Measurements from ENCODE around the gene FANCC. TPM values are rescaled to one million over a fixed set of nuclear protein-coding genes. Genes with fewer than 3 reads are reported as not detected.

Gene FANCC
- total and polyA plus RNA-seq, 2 donors (not counting 1 experiment from before 2014, with no cell fraction given): 8.9 to 9.0 TPM

DNA sequence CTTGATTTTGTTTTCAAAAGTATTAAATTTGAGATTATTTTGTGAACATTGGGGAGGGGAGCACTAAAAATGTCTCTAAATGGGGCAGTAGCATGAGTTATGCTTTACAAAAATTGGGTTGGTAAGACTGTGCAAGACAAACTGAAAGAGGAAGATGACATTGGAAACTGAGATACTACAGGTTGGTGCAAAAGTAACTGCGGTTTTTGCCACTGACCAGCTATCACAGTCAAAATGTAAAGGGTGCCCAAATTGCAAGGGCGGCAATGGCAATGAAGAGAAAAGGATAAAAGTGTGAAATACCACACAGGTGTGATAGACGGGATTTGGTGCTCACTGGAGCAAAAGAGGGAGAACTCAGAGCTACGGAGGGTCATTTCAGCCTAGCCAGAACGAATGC lies 124.0 kb downstream of the FANCC start:
- Histone ChIP-seq H3K9me3 (ENCODE audit: control insufficient read depth, insufficient read depth, low read depth, low read length) (no peaks in the 10 kb centered on the region), H3K4me1 (ENCODE audit: control insufficient read depth, extremely low read depth, insufficient read depth, low read length) (peaks cover 12% of the 10 kb centered on the region)
- no peak for TF ChIP-seq EZH2 (IDR thresholded peaks at IDR 0.05; ENCODE audit: low read length, missing control alignments)
- TF ChIP-seq, protein P1, sequence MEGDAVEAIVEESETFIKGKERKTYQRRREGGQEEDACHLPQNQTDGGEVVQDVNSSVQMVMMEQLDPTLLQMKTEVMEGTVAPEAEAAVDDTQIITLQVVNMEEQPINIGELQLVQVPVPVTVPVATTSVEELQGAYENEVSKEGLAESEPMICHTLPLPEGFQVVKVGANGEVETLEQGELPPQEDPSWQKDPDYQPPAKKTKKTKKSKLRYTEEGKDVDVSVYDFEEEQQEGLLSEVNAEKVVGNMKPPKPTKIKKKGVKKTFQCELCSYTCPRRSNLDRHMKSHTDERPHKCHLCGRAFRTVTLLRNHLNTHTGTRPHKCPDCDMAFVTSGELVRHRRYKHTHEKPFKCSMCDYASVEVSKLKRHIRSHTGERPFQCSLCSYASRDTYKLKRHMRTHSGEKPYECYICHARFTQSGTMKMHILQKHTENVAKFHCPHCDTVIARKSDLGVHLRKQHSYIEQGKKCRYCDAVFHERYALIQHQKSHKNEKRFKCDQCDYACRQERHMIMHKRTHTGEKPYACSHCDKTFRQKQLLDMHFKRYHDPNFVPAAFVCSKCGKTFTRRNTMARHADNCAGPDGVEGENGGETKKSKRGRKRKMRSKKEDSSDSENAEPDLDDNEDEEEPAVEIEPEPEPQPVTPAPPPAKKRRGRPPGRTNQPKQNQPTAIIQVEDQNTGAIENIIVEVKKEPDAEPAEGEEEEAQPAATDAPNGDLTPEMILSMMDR (conservative IDR thresholded peaks at IDR 0.05 in 1 of 2, IDR thresholded peaks at IDR 0.05 in 1 of 2; ENCODE audit: low read depth in 1 of 2, low read length in 2 of 2): no peak

DNA sequence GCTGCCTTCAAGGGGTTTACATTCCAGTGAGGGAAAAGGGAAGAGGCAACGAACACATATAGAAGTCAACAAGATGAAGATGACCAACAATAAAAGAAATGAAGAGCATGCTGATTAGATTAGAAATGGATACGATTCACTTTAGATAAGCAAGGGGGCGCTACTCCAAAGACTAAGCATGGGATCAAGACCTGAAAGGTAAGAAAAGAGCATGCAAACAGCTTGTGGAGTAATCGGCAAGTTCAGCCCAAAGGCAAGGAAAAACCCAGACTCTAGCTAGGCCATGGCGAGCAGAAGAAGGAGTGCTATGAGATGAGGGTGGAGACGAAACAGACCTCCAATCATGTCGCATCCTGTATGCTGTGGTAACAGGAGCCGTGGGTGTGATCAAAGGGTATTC lies 124.4 kb downstream of the FANCC start:
- Histone ChIP-seq H3K27ac (ENCODE audit: insufficient read depth, low read length) (no peak overlapping the region), H3K4me1 (ENCODE audit: control insufficient read depth, extremely low read depth, insufficient read depth, low read length) (peaks cover 12% of the 10 kb centered on the region), H3K79me2 (ENCODE audit: control insufficient read depth, insufficient read depth, low read length) (no peaks in the 10 kb centered on the region), H3K36me3 (ENCODE audit: control insufficient read depth, insufficient read depth, low read length) (no peaks in the 10 kb centered on the region), H3K4me3 (replicated peaks in 1 of 4; ENCODE audit: control extremely low read depth in 1 of 4, insufficient read depth in 1 of 4, low read depth in 3 of 4, low read length in 4 of 4) (no peak overlapping the region), H3K9me3 (ENCODE audit: control insufficient read depth, insufficient read depth, low read depth, low read length) (no peaks in the 10 kb centered on the region), H3K27me3 (ENCODE audit: control insufficient read depth, insufficient read depth, low read length) (no peaks in the 10 kb centered on the region), H2AFZ (ENCODE audit: low read length) (no peak overlapping the region), H3K4me2 (ENCODE audit: extremely low read depth, insufficient read depth, low read length) (no peak overlapping the region), H4K20me1 (ENCODE audit: control insufficient read depth, extremely low read depth, insufficient read depth, low read length) (no peaks in the 10 kb centered on the region), H3K9ac (ENCODE audit: insufficient read depth, low read length) (no peak overlapping the region)
- DNase-seq (ENCODE audit: low read depth in 2 of 2): no peak
- TF ChIP-seq, protein P1 (conservative IDR thresholded peaks at IDR 0.05 in 1 of 2, IDR thresholded peaks at IDR 0.05 in 1 of 2; ENCODE audit: low read depth in 1 of 2, low read length in 2 of 2): no peak
- TF ChIP-seq EZH2 (IDR thresholded peaks at IDR 0.05; ENCODE audit: low read length, missing control alignments): no peak

More for the DNA sequence above, 124.0 kb downstream of the FANCC start:
- Histone ChIP-seq H3K4me3 (replicated peaks in 1 of 4; ENCODE audit: control extremely low read depth in 1 of 4, insufficient read depth in 1 of 4, low read depth in 3 of 4, low read length in 4 of 4) (no peak overlapping the region), H3K36me3 (ENCODE audit: control insufficient read depth, insufficient read depth, low read length) (no peaks in the 10 kb centered on the region), H2AFZ (ENCODE audit: low read length) (no peak overlapping the region), H4K20me1 (ENCODE audit: control insufficient read depth, extremely low read depth, insufficient read depth, low read length) (no peaks in the 10 kb centered on the region), H3K27ac (ENCODE audit: insufficient read depth, low read length) (no peak overlapping the region), H3K9ac (ENCODE audit: insufficient read depth, low read length) (no peak overlapping the region), H3K27me3 (ENCODE audit: control insufficient read depth, insufficient read depth, low read length) (no peaks in the 10 kb centered on the region), H3K79me2 (ENCODE audit: control insufficient read depth, insufficient read depth, low read length) (no peaks in the 10 kb centered on the region), H3K4me2 (ENCODE audit: extremely low read depth, insufficient read depth, low read length) (no peak overlapping the region)
- no peak for DNase-seq (ENCODE audit: low read depth in 2 of 2)

DNA sequence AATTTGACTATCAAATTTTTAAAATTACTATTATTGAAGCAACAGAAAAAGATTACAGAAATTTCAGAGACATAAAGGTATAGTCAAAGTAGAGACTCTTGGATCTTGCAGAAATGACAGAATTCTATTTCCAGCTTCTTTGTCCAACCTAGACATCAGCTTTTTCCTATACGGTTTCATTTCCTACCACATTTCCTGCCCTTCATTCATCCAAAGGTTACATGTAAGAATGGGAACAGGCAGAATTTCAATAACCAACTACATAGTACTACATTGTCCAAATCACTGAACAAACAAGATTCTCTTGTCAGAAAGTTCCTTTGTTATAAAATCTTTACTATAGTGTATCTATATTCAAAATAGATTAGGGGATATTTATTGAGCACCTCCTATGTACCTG lies 124.9 kb downstream of the FANCC start:
- Histone ChIP-seq H4K20me1 (ENCODE audit: control insufficient read depth, extremely low read depth, insufficient read depth, low read length) (no peaks in the 10 kb centered on the region), H3K4me3 (replicated peaks in 1 of 4; ENCODE audit: control extremely low read depth in 1 of 4, insufficient read depth in 1 of 4, low read depth in 3 of 4, low read length in 4 of 4) (no peak overlapping the region), H3K4me2 (ENCODE audit: extremely low read depth, insufficient read depth, low read length) (no peak overlapping the region), H3K36me3 (ENCODE audit: control insufficient read depth, insufficient read depth, low read length) (no peaks in the 10 kb centered on the region), H3K4me1 (ENCODE audit: control insufficient read depth, extremely low read depth, insufficient read depth, low read length) (peaks cover 7% of the 10 kb centered on the region), H3K27me3 (ENCODE audit: control insufficient read depth, insufficient read depth, low read length) (no peaks in the 10 kb centered on the region), H2AFZ (ENCODE audit: low read length) (no peak overlapping the region), H3K9me3 (ENCODE audit: control insufficient read depth, insufficient read depth, low read depth, low read length) (no peaks in the 10 kb centered on the region), H3K27ac (ENCODE audit: insufficient read depth, low read length) (no peak overlapping the region), H3K9ac (ENCODE audit: insufficient read depth, low read length) (no peak overlapping the region), H3K79me2 (ENCODE audit: control insufficient read depth, insufficient read depth, low read length) (no peaks in the 10 kb centered on the region)
- TF ChIP-seq, protein P1 (conservative IDR thresholded peaks at IDR 0.05 in 1 of 2, IDR thresholded peaks at IDR 0.05 in 1 of 2; ENCODE audit: low read depth in 1 of 2, low read length in 2 of 2): no peak
- TF ChIP-seq EZH2 (IDR thresholded peaks at IDR 0.05; ENCODE audit: low read length, missing control alignments): no peak
- no peak for DNase-seq (ENCODE audit: low read depth in 2 of 2)
